ENCODE results near the gene TRPV2. TPM values are rescaled to one million over a fixed set of nuclear protein-coding genes. Genes with fewer than 3 reads are reported as not detected.
"Not testable (repeated sequence)": the region's sequence is repeated elsewhere in the genome, so short reads cannot be mapped to it uniquely, and the experiment has no call there.

Gene TRPV2
- total RNA-seq, 1 experiment from 2014 or later: 34.9 TPM

DNA sequence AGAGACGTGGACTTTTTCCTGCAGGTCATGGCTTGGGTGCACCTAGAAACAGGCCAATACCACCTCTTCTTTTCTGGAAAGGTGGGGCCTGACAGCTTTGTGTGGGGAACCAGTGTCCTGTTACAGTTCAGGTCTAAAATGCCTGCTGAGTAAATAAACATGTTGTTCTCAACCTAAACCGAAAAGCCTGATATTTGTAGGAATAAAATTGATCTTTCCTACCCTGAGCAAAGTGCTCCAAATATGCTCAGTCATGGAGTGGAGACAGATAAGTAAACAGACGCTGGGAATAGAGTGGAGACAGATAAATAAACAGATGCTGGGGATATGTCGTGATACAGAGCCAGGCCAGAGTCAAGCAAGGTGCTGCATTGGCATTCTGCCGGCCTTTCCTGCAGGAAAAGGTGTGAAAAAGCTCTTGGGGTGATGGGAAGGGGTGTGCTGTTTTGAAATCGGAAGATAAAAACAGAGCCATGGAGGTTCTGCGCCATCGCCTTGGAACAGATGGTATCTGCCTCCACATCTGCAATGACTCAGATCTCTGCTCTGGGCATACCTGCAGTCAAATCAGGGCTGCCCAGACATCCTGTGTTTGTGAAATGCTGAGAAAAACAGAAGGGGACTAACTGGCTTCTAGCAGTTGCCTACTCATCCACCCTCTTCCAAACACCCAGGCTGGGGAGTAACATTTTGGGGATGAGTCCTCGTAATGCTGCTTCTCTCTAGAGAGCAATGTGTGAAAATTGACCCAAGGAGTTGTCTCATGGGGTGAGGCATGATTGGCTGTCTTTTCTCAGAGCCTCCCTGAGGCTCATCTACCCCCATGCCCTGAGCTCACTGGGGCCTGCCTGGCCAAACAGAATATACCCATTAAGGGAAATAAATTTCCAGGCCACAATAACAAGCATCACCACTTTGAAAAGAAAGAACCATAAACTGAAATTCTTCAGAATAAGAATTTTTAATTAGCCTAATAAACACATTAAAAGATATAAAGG lies 16.8 kb upstream of the TRPV2 start:
- Histone ChIP-seq H3K4me1 (ENCODE audit: control insufficient read depth, insufficient read depth, low read length) (peaks cover 3% of the 10 kb centered on the region), H3K27me3 (ENCODE audit: control insufficient read depth, insufficient read depth, low read length) (no peaks in the 10 kb centered on the region), H3K36me3 (ENCODE audit: control insufficient read depth, insufficient read depth, low read length) (no peaks in the 10 kb centered on the region), H3K27ac (ENCODE audit: low read length) (0 out of 2 replicates have a peak overlapping the region, but pooled peaks have one; percentile 13), H3K4me3 (ENCODE audit: low read depth in 2 of 2, low read length in 2 of 2) (0 out of 4 replicates have a peak overlapping the region, but pooled peaks of 1 of the 2 experiments have one; percentile 8), H3K9me3 (ENCODE audit: control insufficient read depth, insufficient read depth, low read depth, low read length) (no peaks in the 10 kb centered on the region)
- intact Hi-C loops (cut with micrococcal nuclease; ENCODE audit: unreplicated experiment) (no loop called here), in situ Hi-C loops (cut with HindIII; ENCODE audit: low pct_unique_long_range_greater_than_20kb, low sequenced_read_pairs) (no loop called here)
- TF ChIP-seq SIN3A (IDR thresholded peaks at IDR 0.05; ENCODE audit: borderline replicate concordance, insufficient read depth, low read depth, low read length) (no peak), REST (IDR thresholded peaks at IDR 0.05; ENCODE audit: insufficient read depth in 1 of 2, low read depth in 2 of 2, low read length in 1 of 2) (no peak), POLR2AphosphoS5 (IDR thresholded peaks at IDR 0.05; ENCODE audit: low read depth, low read length) (no peak), TCF7L2 (IDR thresholded peaks at IDR 0.05; ENCODE audit: low read depth, low read length) (no peak)
- TF ChIP-seq, protein P1, sequence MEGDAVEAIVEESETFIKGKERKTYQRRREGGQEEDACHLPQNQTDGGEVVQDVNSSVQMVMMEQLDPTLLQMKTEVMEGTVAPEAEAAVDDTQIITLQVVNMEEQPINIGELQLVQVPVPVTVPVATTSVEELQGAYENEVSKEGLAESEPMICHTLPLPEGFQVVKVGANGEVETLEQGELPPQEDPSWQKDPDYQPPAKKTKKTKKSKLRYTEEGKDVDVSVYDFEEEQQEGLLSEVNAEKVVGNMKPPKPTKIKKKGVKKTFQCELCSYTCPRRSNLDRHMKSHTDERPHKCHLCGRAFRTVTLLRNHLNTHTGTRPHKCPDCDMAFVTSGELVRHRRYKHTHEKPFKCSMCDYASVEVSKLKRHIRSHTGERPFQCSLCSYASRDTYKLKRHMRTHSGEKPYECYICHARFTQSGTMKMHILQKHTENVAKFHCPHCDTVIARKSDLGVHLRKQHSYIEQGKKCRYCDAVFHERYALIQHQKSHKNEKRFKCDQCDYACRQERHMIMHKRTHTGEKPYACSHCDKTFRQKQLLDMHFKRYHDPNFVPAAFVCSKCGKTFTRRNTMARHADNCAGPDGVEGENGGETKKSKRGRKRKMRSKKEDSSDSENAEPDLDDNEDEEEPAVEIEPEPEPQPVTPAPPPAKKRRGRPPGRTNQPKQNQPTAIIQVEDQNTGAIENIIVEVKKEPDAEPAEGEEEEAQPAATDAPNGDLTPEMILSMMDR (IDR thresholded peaks at IDR 0.05): no peak
- POLR2A ChIA-PET: no interaction called here
- CTCF ChIA-PET: no interaction called here
- BruUV-seq (replicated peaks): no TSS peak
- DNase-seq (ENCODE audit: low read depth, low spot score) (no peak), ATAC-seq (peak; percentile 78)

DNA sequence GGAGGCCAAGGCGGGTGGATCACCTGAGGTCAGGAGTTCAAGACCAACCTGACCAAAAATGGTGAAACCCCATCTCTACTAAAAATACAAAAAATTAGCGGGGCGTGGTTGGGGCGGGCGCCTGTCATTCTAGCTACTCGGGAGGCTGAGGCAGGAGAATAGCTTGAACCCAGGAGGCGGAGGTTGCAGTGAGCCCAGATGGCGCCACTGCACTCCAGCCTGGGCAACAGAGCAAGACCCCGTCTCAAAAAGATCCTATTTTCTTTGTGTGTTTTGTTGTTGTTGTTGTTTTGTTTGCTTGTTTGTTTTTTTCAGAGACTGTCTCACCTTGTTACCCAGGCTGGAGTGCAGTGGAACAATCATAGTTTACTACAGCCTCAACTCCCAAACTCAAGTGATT lies 11.5 kb upstream of the TRPV2 start:
- POLR2A ChIA-PET; ATAC-seq; H3K4me1 ChIP-seq (ENCODE audit: control insufficient read depth, insufficient read depth, low read length); DNase-seq (ENCODE audit: low read depth, low spot score); intact Hi-C loops (cut with micrococcal nuclease; ENCODE audit: unreplicated experiment); H3K4me3 ChIP-seq (ENCODE audit: low read depth in 2 of 2, low read length in 2 of 2); BruUV-seq (replicated peaks); H3K36me3 ChIP-seq (ENCODE audit: control insufficient read depth, insufficient read depth, low read length); H3K27me3 ChIP-seq (ENCODE audit: control insufficient read depth, insufficient read depth, low read length); H3K9me3 ChIP-seq (ENCODE audit: control insufficient read depth, insufficient read depth, low read depth, low read length); H3K27ac ChIP-seq (ENCODE audit: low read length); in situ Hi-C loops (cut with HindIII; ENCODE audit: low pct_unique_long_range_greater_than_20kb, low sequenced_read_pairs): not testable (repeated sequence)
- CTCF ChIA-PET: interaction anchor here (0.6 kb wide), 1 partner anchor 12 kb away, joined by 4 read pairs; no protein-coding TSS in a partner anchor
